Endothelial cell of umbilical vein (primary cell): ENCODE measurements around the gene TEX26. TPM values are rescaled to one million over a fixed set of nuclear protein-coding genes. Genes with fewer than 3 reads are reported as not detected.

Experiments used
- BruUV-seq: library from RNA; stranded (reverse); fragments of 400-500 nt; replicated peaks from 2 replicates; lab custom pipeline; 2021; lab: Mats Ljungman, UMichigan
- CTCF ChIA-PET: fragments of 300-600, 350-600 bp; sonication (Branson Sonifier 250); formaldehyde crosslinking; loops from one replicate; lab custom pipeline; 2021; ENCODE audit warnings: antibody characterized with exemption, inconsistent platforms; lab: Charles Lee
- POLR2A ChIA-PET: fragments of 300-600, 350-600 bp; sonication (Branson Sonifier 250); formaldehyde crosslinking; loops from one replicate; lab custom pipeline; 2021; ENCODE audit warnings: antibody characterized with exemption, inconsistent platforms; lab: Charles Lee
- DNase-seq: peaks from one replicate; pipeline ENCODE4 v3.0.0-alpha.2; 2011; ENCODE audit warnings: low read depth, low spot score
- FAIRE-seq: peaks from 2 replicates; lab custom pipeline; 2011; peaks lifted over from hg19 to GRCh38; lab: Jason Lieb, UNC
- H2AFZ ChIP-seq: 2 replicates; pipeline ENCODE4 v1.6.0; 2012; ENCODE audit warnings: low read depth, low read length, control low read depth, inconsistent platforms
- H3K27ac ChIP-seq: 2 replicates; pipeline ENCODE4 v1.5.1; 2011; ENCODE audit warnings: low read depth, mild to moderate bottlenecking, control low read depth, low read length, moderate library complexity; ENCODE audit not compliant: insufficient read depth
- H3K27me3 ChIP-seq, 2 experiments: 2 replicates each; pipeline versions ENCODE4 v1.6.0 to v1.6.1; 2011; ENCODE audit warnings: low read length in 2 of 2, mixed read lengths in 1 of 2; ENCODE audit not compliant: control insufficient read depth in 2 of 2, insufficient read depth in 2 of 2
- H3K36me3 ChIP-seq, 2 experiments: 2 replicates in 1 of 2; 3 replicates in 1 of 2; pipeline ENCODE4 v1.5.1; 2011; ENCODE audit warnings: low read length in 2 of 2, mild to moderate bottlenecking in 1 of 2, moderate library complexity in 1 of 2; ENCODE audit not compliant: control insufficient read depth in 2 of 2, insufficient read depth in 2 of 2; ENCODE audit errors: extremely low read depth in 1 of 2
- H3K4me1 ChIP-seq: 3 replicates; pipeline ENCODE4 v1.5.1; 2011; ENCODE audit warnings: mild to moderate bottlenecking, low read length; ENCODE audit not compliant: control insufficient read depth, insufficient read depth; ENCODE audit errors: extremely low read depth
- H3K4me2 ChIP-seq: 2 replicates; pipeline ENCODE4 v1.6.1; 2011; ENCODE audit warnings: low read length, control low read depth, mixed read lengths; ENCODE audit not compliant: insufficient read depth
- H3K4me3 ChIP-seq, 3 experiments: fragments of 200-600 bp in 1 of 3; sonication (generic), shearing (Covaris generic) in 1 of 3; replicated peaks in 1 of 3; 2 replicates each; pipeline ENCODE4 v1.5.1; 2011 to 2016; ENCODE audit warnings: control low read depth in 3 of 3, low read length in 3 of 3, mild to moderate bottlenecking in 2 of 3, inconsistent platforms in 1 of 3, low read depth in 1 of 3, moderate library complexity in 1 of 3; ENCODE audit not compliant: insufficient read depth in 1 of 3
- H3K79me2 ChIP-seq: 2 replicates; pipeline ENCODE4 v1.6.0; 2012; ENCODE audit warnings: low read length, inconsistent platforms; ENCODE audit not compliant: control insufficient read depth, insufficient read depth
- H3K9ac ChIP-seq: replicated peaks from 2 replicates; pipeline ENCODE3; 2011; ENCODE audit warnings: low read length, control low read depth; ENCODE audit not compliant: insufficient read depth; ENCODE audit errors: extremely low read depth
- H3K9me1 ChIP-seq: replicated peaks from 3 replicates; pipeline ENCODE4 v1.6.0; 2011; ENCODE audit warnings: mild to moderate bottlenecking, low read length; ENCODE audit not compliant: control insufficient read depth, insufficient read depth; ENCODE audit errors: extremely low read depth
- H3K9me3 ChIP-seq: replicated peaks from 2 replicates; pipeline ENCODE4 v1.5.1; 2012; ENCODE audit warnings: low read length, inconsistent platforms; ENCODE audit not compliant: control insufficient read depth, insufficient read depth
- H4K20me1 ChIP-seq: replicated peaks from 2 replicates; pipeline ENCODE3; 2011; ENCODE audit warnings: mild to moderate bottlenecking, low read length; ENCODE audit not compliant: control insufficient read depth, insufficient read depth; ENCODE audit errors: extremely low read depth
- EZH2 ChIP-seq: IDR thresholded peaks from 2 replicates; pipeline ENCODE4 v1.6.1; 2012; ENCODE audit warnings: borderline replicate concordance, low read depth, mild to moderate bottlenecking, moderate library complexity, low read length, inconsistent platforms; ENCODE audit not compliant: severe bottlenecking
- FOS ChIP-seq: IDR thresholded peaks from 2 replicates; pipeline ENCODE4 v1.6.1; 2011; ENCODE audit warnings: mild to moderate bottlenecking, low read length, moderate library complexity, borderline replicate concordance; ENCODE audit not compliant: insufficient read depth
- GATA2 ChIP-seq: IDR thresholded peaks from 2 replicates; pipeline ENCODE4 v1.7.0; 2011; ENCODE audit warnings: low read depth, mild to moderate bottlenecking, moderate library complexity, mixed read lengths, low read length; ENCODE audit not compliant: insufficient read length, insufficient read depth
- JUN ChIP-seq: IDR thresholded peaks from 2 replicates; pipeline ENCODE4 v1.6.1; 2011; ENCODE audit warnings: borderline replicate concordance, low read depth; ENCODE audit not compliant: insufficient read length, insufficient read depth
- MYC ChIP-seq: IDR thresholded peaks from one replicate; pipeline ENCODE4 v1.6.1; 2011; ENCODE audit warnings: mild to moderate bottlenecking, low read depth, low read length
- POLR2A ChIP-seq: IDR thresholded peaks from 2 replicates; pipeline ENCODE4 v1.6.1; 2012; ENCODE audit warnings: low read depth, mild to moderate bottlenecking, control low read depth, low read length
- POLR2AphosphoS5 ChIP-seq: IDR thresholded peaks from 2 replicates; pipeline ENCODE4 v1.6.1; 2012; ENCODE audit warnings: low read depth, mild to moderate bottlenecking, control low read depth, low read length, moderate library complexity; ENCODE audit not compliant: insufficient read depth
- dilution Hi-C: fragments of 300-500 bp; cut with MboI; formaldehyde crosslinking; loops from one replicate; pipeline ENCODE4 v1.15.0; 2019; ENCODE audit warnings: low sequenced_read_pairs; ENCODE audit not compliant: extremely low pct_ligation_motif_present
- intact Hi-C: fragments of 100-400 bp; cut with micrococcal nuclease; formaldehyde crosslinking; loops from one replicate; pipeline ENCODE4 v1.10.0; 2022
- polyA plus RNA-seq, 4 experiments: library from polyadenylated mRNA; depleted of rRNA in 3 of 4; stranded (reverse) in 3 of 4; unstranded in 1 of 4; fragments of >200 nt; gene quantifications; 2 replicates each; pipeline versions ENCODE4 v1.2.1 to v1.2.3, GENCODE V29; 2011 to 2012; ENCODE audit warnings: missing spikeins in 1 of 4
- total RNA-seq: library from RNA; stranded (reverse); gene quantifications from 2 replicates; pipeline ENCODE4 v1.2.3, GENCODE V29; 2021
- TF ChIP-seq, protein P1 (sequence below): IDR thresholded peaks from 2 replicates; pipeline ENCODE4 v1.6.1; 2011; ENCODE audit not compliant: insufficient read depth, insufficient read length
- TF ChIP-seq, protein P2 (sequence below), 2 donors: IDR thresholded peaks; 1 replicate in 1 of 2; 2 replicates in 1 of 2; pipeline ENCODE4 v1.5.1; 2011; ENCODE audit warnings: low read length in 2 of 2, mild to moderate bottlenecking in 2 of 2, moderate library complexity in 2 of 2, control low read depth in 1 of 2, inconsistent platforms in 1 of 2, low read depth in 1 of 2; ENCODE audit not compliant: insufficient read depth in 1 of 2; ENCODE audit errors: extremely low read depth in 1 of 2

Gene TEX26
- total and polyA plus RNA-seq, 2 donors (not counting 3 experiments of a cell fraction or from before 2014, with no cell fraction given) = not detected

DNA sequence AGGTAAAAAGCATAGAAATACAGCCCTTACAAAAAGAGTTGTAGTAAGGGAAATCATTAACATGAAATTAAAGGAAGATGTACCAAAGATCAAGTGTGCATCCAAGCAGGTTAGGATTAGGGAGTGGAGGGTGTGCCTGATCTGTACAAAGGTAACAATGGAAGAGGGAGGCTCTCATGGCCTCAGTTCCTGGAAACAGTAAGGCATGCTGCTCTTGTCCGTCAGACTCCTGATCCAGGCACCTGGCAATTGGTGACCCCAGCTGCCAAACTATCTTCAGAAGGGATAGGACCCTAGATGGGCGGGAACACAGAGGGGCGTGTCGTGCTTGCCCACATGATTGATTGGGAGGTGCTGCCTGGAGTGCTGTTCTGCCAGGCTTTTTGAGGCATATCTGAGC, 4.5 kb downstream of the TEX26 start:
- no peaks in the 10 kb centered on the region for H3K9me1 ChIP-seq
- no TSS peak for BruUV-seq
- DNase-seq = no peak
- no peaks in the 10 kb centered on the region for H4K20me1 ChIP-seq
- H3K27me3 ChIP-seq = peaks cover 30 to 41% of the 10 kb centered on the region in 2 experiments
- no peak for FAIRE-seq
- intact Hi-C loops = no loop called here
- H3K27ac ChIP-seq = no peak overlapping the region
- H2AFZ ChIP-seq = no peak overlapping the region
- H3K4me1 ChIP-seq = no peaks in the 10 kb centered on the region
- no peaks in the 10 kb centered on the region for H3K79me2 ChIP-seq
- TF ChIP-seq GATA2 (no peak), POLR2AphosphoS5 (no peak), MYC (no peak), POLR2A (no peak), JUN (no peak), EZH2 (no peak), FOS (no peak)
- TF ChIP-seq, protein P1, sequence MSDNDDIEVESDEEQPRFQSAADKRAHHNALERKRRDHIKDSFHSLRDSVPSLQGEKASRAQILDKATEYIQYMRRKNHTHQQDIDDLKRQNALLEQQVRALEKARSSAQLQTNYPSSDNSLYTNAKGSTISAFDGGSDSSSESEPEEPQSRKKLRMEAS = no peak
- TF ChIP-seq, protein P2, sequence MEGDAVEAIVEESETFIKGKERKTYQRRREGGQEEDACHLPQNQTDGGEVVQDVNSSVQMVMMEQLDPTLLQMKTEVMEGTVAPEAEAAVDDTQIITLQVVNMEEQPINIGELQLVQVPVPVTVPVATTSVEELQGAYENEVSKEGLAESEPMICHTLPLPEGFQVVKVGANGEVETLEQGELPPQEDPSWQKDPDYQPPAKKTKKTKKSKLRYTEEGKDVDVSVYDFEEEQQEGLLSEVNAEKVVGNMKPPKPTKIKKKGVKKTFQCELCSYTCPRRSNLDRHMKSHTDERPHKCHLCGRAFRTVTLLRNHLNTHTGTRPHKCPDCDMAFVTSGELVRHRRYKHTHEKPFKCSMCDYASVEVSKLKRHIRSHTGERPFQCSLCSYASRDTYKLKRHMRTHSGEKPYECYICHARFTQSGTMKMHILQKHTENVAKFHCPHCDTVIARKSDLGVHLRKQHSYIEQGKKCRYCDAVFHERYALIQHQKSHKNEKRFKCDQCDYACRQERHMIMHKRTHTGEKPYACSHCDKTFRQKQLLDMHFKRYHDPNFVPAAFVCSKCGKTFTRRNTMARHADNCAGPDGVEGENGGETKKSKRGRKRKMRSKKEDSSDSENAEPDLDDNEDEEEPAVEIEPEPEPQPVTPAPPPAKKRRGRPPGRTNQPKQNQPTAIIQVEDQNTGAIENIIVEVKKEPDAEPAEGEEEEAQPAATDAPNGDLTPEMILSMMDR (IDR thresholded peaks at IDR 0.05; ENCODE audit: extremely low read depth in 1 of 2, insufficient read depth in 1 of 2, low read depth in 1 of 2, low read length in 2 of 2) = no peak
- POLR2A ChIA-PET = no interaction called here
- no peak overlapping the region for H3K4me2 ChIP-seq
- no peak overlapping the region for H3K9ac ChIP-seq
- H3K36me3 ChIP-seq = no peaks in the 10 kb centered on the region
- no peaks in the 10 kb centered on the region for H3K9me3 ChIP-seq
- dilution Hi-C loops = no loop called here
- CTCF ChIA-PET = interaction anchor here (1.3 kb wide), 1 partner anchor 13 kb away, joined by 3 read pairs; no protein-coding TSS in a partner anchor
- H3K4me3 ChIP-seq = no peak overlapping the region
